Left lung (tissue), 10 donors: Measurements from ENCODE around the gene ULK1. TPM values are rescaled to one million over a fixed set of nuclear protein-coding genes. Genes with fewer than 3 reads are reported as not detected.
A peak's percentile ranks its signal among the peaks of the same experiment; 100 is the strongest.

Experiments
- ATAC-seq: fragments of 200-7000 bp; cut with Tn5 transposase; one replicate; pipeline ENCODE4 v1.9.1; 2020; ENCODE audit warnings: moderate library complexity
- DNase-seq, 4 donors: peaks; one replicate each; pipeline ENCODE4 v3.0.0-alpha.2; 2013 to 2020
- H3K27ac ChIP-seq, 2 donors: fragments of 200-600 bp; sonication (generic) in 1 of 2; one replicate each; pipeline versions ENCODE4 v1.5.0 to v1.8.0; 2020 to 2021
- H3K27me3 ChIP-seq, 2 donors: fragments of 200-600 bp; sonication (generic) in 1 of 2; one replicate each; pipeline versions ENCODE4 v1.5.0 to v1.8.0; 2020 to 2021
- H3K36me3 ChIP-seq, 2 donors: fragments of 200-600 bp; sonication (generic) in 1 of 2; one replicate each; pipeline versions ENCODE4 v1.5.0 to v1.8.0; 2020 to 2021
- H3K4me1 ChIP-seq, 2 donors: fragments of 200-600 bp; one replicate each; pipeline ENCODE4 v1.8.0; 2021
- H3K4me3 ChIP-seq, 2 donors: fragments of 200-600 bp; sonication (generic) in 1 of 2; one replicate each; pipeline versions ENCODE4 v1.5.0 to v1.8.0; 2020 to 2021; ENCODE audit warnings: mild to moderate bottlenecking in 1 of 2
- H3K9me3 ChIP-seq, 2 donors: fragments of 200-600 bp; sonication (generic) in 1 of 2; one replicate each; pipeline versions ENCODE4 v1.5.0 to v1.8.0; 2020 to 2021
- intact Hi-C, 2 donors: fragments of 100-400 bp; cut with DNase I; formaldehyde crosslinking; loops; one replicate each; pipeline versions ENCODE4 v1.11.2 to v1.14.2; 2022
- polyA plus RNA-seq, 6 donors: library from polyadenylated mRNA; unstranded; fragments of 120-200 nt; gene quantifications; one replicate each; pipeline ENCODE4 v1.2.1, GENCODE V29; 2013; ENCODE audit not compliant: insufficient read length in 6 of 6
- total RNA-seq, 2 donors: library from RNA; stranded (reverse); fragmentation: NEBNext Ultra II Directional; extraction: Animal tissue kit (Norgen Biotek cat#: 25700); gene quantifications; one replicate each; pipeline ENCODE4 v1.2.1, GENCODE V29; 2021
- TF ChIP-seq, protein P1 (sequence below), 2 donors: fragments of 200-600 bp; sonication (generic) in 1 of 2; IDR thresholded peaks; one replicate each; pipeline versions ENCODE4 v1.5.0 to v1.8.0; 2021; ENCODE audit warnings: antibody characterized with exemption in 2 of 2
- donor health status: DM: no; HTN: yes; CAD: no.
- donor health status: DM: no; HTN: no; CAD: no.

ULK1 gene
- total and polyA plus RNA-seq, 8 donors = 21.6 to 38.7 (median 28.9) TPM

DNA sequence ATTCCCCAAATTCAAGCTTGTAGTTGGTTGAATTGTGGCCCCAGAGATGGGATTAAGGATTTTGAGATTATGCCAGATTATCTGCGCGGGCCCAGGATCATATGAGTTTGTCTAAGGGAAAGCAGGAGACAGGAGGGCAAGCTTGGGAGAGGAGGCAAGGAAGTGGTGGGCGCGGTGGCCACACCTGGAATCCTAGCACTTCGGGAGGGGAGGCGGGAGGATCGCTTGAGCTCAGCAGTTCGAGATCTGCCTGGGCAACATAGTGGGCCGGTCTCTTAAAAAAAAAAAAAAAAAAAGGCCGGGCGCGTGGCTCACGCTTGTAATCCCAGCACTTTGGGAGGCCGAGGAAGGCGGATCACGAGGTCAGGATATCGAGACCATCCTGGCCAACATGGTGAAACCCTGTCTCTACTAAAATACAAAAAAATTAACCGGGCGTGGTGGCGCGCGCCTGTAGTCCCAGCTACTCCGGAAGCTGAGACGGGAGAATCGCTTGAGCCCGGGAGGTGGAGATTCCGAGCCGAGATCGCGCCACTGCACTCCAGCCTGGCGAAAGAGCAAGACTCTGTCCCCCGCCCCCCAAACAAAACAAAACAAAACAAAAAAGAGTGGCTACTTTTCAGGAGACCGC lies 33.8 kb downstream of the ULK1 start:
- TF ChIP-seq, protein P1, sequence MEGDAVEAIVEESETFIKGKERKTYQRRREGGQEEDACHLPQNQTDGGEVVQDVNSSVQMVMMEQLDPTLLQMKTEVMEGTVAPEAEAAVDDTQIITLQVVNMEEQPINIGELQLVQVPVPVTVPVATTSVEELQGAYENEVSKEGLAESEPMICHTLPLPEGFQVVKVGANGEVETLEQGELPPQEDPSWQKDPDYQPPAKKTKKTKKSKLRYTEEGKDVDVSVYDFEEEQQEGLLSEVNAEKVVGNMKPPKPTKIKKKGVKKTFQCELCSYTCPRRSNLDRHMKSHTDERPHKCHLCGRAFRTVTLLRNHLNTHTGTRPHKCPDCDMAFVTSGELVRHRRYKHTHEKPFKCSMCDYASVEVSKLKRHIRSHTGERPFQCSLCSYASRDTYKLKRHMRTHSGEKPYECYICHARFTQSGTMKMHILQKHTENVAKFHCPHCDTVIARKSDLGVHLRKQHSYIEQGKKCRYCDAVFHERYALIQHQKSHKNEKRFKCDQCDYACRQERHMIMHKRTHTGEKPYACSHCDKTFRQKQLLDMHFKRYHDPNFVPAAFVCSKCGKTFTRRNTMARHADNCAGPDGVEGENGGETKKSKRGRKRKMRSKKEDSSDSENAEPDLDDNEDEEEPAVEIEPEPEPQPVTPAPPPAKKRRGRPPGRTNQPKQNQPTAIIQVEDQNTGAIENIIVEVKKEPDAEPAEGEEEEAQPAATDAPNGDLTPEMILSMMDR (IDR thresholded peaks at IDR 0.05) = no peak
- Histone ChIP-seq H3K4me3 (peak overlapping the region; percentile 64 to 83), H3K9me3 (no peaks in the 10 kb centered on the region), H3K27me3 (no peaks in the 10 kb centered on the region), H3K36me3 (peaks cover 0 to 14% of the 10 kb centered on the region in 2 donors), H3K4me1 (peaks cover 8 to 31% of the 10 kb centered on the region in 2 donors), H3K27ac (peak overlapping the region; percentile 75 to 80)
- intact Hi-C loops = no loop called here
- peak in 1 of 4 donors; percentile 57 for DNase-seq
- peak; percentile 6 for ATAC-seq

DNA sequence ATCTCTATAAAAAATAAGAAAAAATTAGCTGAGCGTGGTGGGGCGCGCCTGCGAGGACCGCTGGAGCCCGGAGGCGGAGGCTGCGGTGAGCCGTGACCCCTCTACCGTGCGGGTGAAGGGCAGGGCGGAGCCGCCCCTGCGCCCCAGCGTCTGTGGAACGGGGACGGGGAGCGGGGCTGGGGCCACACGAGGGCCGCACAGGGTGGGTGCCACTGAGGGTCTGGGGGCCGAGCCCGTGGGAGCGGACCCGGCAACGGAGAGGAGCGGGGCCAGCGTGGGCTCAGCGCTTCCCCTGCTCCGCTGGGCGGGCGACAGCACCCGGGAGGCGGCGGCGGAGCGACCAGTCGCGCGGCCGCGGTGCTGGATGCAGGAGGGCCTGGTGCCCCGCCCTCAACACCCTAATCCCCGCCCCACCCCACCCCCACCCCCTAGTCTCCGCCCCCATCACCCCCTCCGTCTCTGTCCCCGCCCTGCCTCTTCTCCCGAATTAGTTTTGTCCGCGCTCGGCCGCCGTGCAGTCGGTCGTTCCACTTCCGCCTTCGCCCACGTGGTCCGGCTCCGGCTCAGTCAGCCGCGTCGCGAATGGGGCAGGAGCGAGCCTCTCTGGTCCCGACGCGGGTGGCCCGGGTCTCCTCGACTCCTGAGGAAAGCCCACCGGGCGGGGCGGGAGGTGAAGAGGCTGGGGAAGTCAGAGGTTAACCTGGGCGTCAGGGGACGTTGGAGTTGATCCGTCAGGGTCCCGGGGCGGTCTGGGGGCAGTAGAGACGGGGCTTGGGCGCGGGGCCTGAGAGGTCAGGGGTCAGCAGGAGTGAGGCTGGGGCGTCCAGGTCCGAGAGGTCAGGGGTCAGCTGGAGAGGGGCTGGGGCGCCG lies 34.5 kb downstream of the ULK1 start, which contains the start of gene PUS1:
TSS of gene PUS1 (plus strand) at position 566 of the 870 bp plus-strand sequence. CDS start 447 bp downstream, outside the sequence.
- Histone ChIP-seq H3K36me3 (peaks cover 0 to 21% of the 10 kb centered on the region in 2 donors), H3K4me3 (peak within 1 kb of the TSS; percentile 64 to 83), H3K27me3 (no peaks in the 10 kb centered on the region), H3K9me3 (no peaks in the 10 kb centered on the region), H3K4me1 (peaks cover 8 to 31% of the 10 kb centered on the region in 2 donors), H3K27ac (peak within 1 kb of the TSS; percentile 75 to 80)
- TF ChIP-seq, protein P1 (IDR thresholded peaks at IDR 0.05) = no peak
- intact Hi-C loops = no loop called here
- DNase-seq = peak; percentile 87 to 97 (median 95)
- peak; percentile 96 for ATAC-seq

- TF ChIP-seq, protein P1 (IDR thresholded peaks at IDR 0.05) = no peak
- ATAC-seq (peak; percentile 3), DNase-seq (peak in 1 of 4 donors; percentile 85)
- Histone ChIP-seq H3K4me1 (peaks cover 8 to 25% of the 10 kb centered on the region in 2 donors), H3K27ac (peak overlapping the region in 1 of 2 donors; percentile 80), H3K9me3 (no peaks in the 10 kb centered on the region), H3K36me3 (peaks cover 0 to 30% of the 10 kb centered on the region in 2 donors), H3K4me3 (peak overlapping the region; percentile 64 to 83), H3K27me3 (no peaks in the 10 kb centered on the region)
- intact Hi-C loops = no loop called here
Observed at GRCh38 chr12:131929581-131930456, 35.4 kb downstream of the ULK1 start.

GRCh38 chr12:131930510-131930909 lies 36.1 kb downstream of the ULK1 start:
- Histone ChIP-seq H3K4me3 (peak overlapping the region; percentile 64 to 83), H3K36me3 (peaks cover 0 to 37% of the 10 kb centered on the region in 2 donors), H3K27me3 (no peaks in the 10 kb centered on the region), H3K27ac (no peak overlapping the region), H3K9me3 (no peaks in the 10 kb centered on the region), H3K4me1 (peaks cover 8 to 25% of the 10 kb centered on the region in 2 donors)
- intact Hi-C loops = no loop called here
- DNase-seq (peak in 1 of 4 donors; percentile 26), ATAC-seq (no peak)
- TF ChIP-seq, protein P1 (IDR thresholded peaks at IDR 0.05) = no peak
